Lower lobe of right lung (tissue), 2 donors: Measurements from ENCODE around the gene TBKBP1. TPM values are rescaled to one million over a fixed set of nuclear protein-coding genes. Genes with fewer than 3 reads are reported as not detected.

Experiments
- ATAC-seq, 2 donors: fragments of 200-7000 bp; cut with Tn5 transposase; one replicate each; pipeline ENCODE4 v1.9.1; 2020 to 2022; ENCODE audit warnings: mild to moderate bottlenecking in 2 of 2, moderate library complexity in 2 of 2
- DNase-seq: peaks from one replicate; pipeline ENCODE4 v3.0.0-alpha.2; 2020
- H3K27ac ChIP-seq: fragments of 200-600 bp; one replicate; pipeline ENCODE4 v1.8.0; 2022
- H3K27me3 ChIP-seq: fragments of 200-600 bp; one replicate; pipeline ENCODE4 v1.8.0; 2022; ENCODE audit warnings: low read depth
- H3K36me3 ChIP-seq: fragments of 200-600 bp; one replicate; pipeline ENCODE4 v1.8.0; 2022; ENCODE audit warnings: mild to moderate bottlenecking
- H3K4me1 ChIP-seq: fragments of 200-600 bp; one replicate; pipeline ENCODE4 v1.8.0; 2022
- H3K4me3 ChIP-seq: fragments of 200-600 bp; one replicate; pipeline ENCODE4 v1.8.0; 2022; ENCODE audit warnings: mild to moderate bottlenecking
- H3K9me3 ChIP-seq: fragments of 200-600 bp; one replicate; pipeline ENCODE4 v1.8.0; 2022
- CTCF ChIP-seq: fragments of 200-600 bp; IDR thresholded peaks from one replicate; pipeline ENCODE4 v1.8.0; 2022; ENCODE audit warnings: antibody characterized with exemption, mild to moderate bottlenecking
- intact Hi-C: fragments of 100-400 bp; cut with DNase I; formaldehyde crosslinking; loops from one replicate; pipeline ENCODE4 v1.11.0; 2022
- total RNA-seq: library from RNA; stranded (reverse); fragmentation: NEBNext Ultra II Directional; extraction: Animal tissue kit (Norgen Biotek cat#: 25700); gene quantifications from one replicate; pipeline ENCODE4 v1.2.1, GENCODE V29; 2021
- donor health status: DM: no; HTN: yes; CAD: no; lungs with severe emphysema.

TBKBP1 gene
- total RNA-seq, 1 donor from 2014 or later, result 8.3 TPM

GRCh38 chr17:47713980-47714700 is 20.2 kb downstream of the TBKBP1 start:
- Histone ChIP-seq H3K9me3 (no peaks in the 10 kb centered on the region), H3K27me3 (peaks cover 13% of the 10 kb centered on the region), H3K36me3 (peaks cover 25% of the 10 kb centered on the region), H3K27ac (no peak overlapping the region), H3K4me3 (no peak overlapping the region), H3K4me1 (no peaks in the 10 kb centered on the region)
- intact Hi-C loops, result no loop called here
- ATAC-seq (no peak), DNase-seq (no peak)
- no peak for TF ChIP-seq CTCF

DNA sequence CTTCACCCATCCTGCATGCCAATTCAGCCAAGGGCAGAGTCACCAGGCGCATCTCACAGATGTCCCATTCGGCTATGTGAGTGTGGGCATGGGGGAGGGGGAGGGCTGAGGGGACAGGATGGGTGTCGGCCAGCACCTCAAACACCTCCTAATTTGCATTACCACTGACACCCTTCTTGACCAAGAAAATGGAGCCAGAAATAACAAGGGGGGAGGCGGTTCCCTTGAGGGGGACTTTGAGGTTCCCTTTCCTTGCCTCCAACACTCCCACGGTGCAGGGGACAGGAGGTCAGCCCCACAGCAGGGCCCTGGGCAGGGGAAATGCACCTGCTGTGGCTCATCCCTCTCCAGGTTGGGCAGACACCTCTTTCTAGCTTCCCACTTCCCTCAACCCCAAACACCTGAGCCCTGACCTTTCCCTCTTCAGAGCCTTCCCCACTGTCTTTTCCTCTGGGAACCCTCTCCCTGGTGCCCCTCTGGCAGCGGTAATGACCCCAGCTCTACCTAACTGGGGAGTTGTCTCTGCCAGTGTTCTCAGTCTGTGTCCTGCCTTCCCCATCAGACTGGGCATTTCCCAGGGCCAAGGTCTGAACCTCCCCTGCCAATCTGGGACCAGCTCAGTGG is 20.9 kb downstream of the TBKBP1 start:
- ATAC-seq (peak in 1 of 2 donors; percentile 14), DNase-seq (no peak)
- Histone ChIP-seq H3K36me3 (peaks cover 18% of the 10 kb centered on the region), H3K4me1 (no peaks in the 10 kb centered on the region), H3K27me3 (peaks cover 20% of the 10 kb centered on the region), H3K4me3 (no peak overlapping the region), H3K9me3 (no peaks in the 10 kb centered on the region), H3K27ac (no peak overlapping the region)
- TF ChIP-seq CTCF, result no peak
- intact Hi-C loops, result no loop called here

DNA sequence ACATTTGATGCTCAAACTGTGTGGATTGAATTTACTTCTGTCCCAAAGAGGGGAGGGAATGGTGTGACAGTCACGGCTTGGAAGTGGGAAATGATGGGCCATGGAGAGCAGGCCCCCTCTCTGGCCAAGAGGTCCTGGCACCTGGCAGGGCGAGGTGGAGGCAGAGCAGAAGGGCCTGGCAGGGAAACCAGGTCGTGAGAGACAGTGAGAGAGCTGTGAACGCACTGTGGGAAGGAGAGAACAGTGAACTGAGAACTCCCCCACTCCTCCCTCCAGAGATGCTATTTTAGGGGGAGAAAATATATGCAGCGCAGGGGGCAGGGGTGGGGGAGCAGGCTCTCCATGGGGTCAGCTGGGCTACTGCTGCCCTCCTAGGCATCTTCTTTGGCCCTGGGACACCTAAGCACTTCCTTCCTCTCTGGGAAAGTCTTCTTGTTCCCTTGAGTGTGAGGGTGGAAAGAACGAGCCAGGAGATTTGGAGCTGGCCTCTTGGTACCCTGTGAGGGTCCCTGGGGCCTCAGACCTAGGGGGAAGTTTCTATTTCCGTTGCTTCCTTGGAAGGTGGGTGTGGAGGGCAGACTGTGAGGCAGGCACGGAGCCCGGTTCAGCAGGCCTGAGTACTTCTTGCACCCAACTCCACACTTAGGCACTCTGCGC is 21.8 kb downstream of the TBKBP1 start:
- Histone ChIP-seq H3K4me1 (peaks cover 4% of the 10 kb centered on the region), H3K27me3 (peaks cover 29% of the 10 kb centered on the region), H3K9me3 (no peaks in the 10 kb centered on the region), H3K4me3 (no peak overlapping the region), H3K27ac (no peak overlapping the region), H3K36me3 (peaks cover 8% of the 10 kb centered on the region)
- DNase-seq (no peak), ATAC-seq (no peak)
- intact Hi-C loops, result no loop called here
- TF ChIP-seq CTCF, result no peak

DNA sequence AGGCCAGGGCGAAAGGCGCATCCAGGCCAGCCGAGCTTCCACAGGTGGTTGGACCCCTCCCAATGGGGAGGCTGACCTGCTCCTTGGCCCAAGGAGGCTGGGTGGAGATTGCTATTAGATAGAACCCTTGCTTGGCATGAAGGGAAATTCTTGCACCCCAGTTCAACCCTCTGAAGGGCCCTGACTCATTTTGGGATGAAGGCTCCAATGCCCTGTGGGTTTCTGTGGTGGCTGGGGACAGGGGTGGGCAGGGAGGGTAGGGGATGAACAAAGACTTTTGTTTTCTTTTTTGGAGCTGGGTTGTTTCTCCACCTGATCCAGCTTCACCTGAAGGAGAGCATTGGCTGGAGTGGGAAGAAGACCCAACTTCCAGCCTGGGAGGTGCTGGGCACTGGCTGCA is 22.4 kb downstream of the TBKBP1 start:
- Histone ChIP-seq H3K4me1 (peaks cover 10% of the 10 kb centered on the region), H3K27ac (no peak overlapping the region), H3K9me3 (no peaks in the 10 kb centered on the region), H3K36me3 (peaks cover 3% of the 10 kb centered on the region), H3K4me3 (no peak overlapping the region), H3K27me3 (peaks cover 35% of the 10 kb centered on the region)
- intact Hi-C loops, result no loop called here
- TF ChIP-seq CTCF, result no peak
- ATAC-seq (no peak), DNase-seq (no peak)

DNA sequence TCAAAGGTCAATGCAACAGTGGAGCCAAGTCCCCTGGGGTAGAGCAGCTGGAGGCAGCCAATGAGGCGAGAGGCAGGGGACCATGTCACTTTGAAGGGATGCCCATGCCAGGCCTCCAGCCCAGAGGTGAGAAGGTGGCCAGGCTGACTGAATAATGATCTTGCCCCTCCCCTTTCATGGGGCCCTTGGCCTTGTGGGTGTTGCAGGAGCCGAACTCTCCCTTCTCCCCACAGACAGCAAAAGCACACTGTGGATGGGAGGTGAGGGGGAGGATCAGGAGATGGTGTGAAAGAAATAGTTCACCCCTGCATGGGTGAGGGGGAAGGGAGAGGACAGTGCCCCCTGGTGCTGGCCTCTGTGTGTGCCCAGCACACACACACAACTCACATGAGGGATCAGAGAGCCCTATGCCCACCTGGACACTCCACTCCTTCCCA is 23.3 kb downstream of the TBKBP1 start:
- Histone ChIP-seq H3K9me3 (no peaks in the 10 kb centered on the region), H3K4me3 (no peak overlapping the region), H3K27me3 (peaks cover 43% of the 10 kb centered on the region), H3K27ac (no peak overlapping the region), H3K36me3 (no peaks in the 10 kb centered on the region), H3K4me1 (peaks cover 14% of the 10 kb centered on the region)
- intact Hi-C loops, result no loop called here
- peak in 1 of 2 donors; percentile 22 for ATAC-seq
- peak; percentile 35 for TF ChIP-seq CTCF
- DNase-seq, result no peak
